Adrenal gland (tissue), 5 donors: ENCODE data around the gene C7orf57.

Experiments used
- CTCF ChIP-seq, 6 experiments: fragments of 450-650 bp in 4 of 6; fragments of 200-600 bp in 2 of 6; sonication (generic) in 1 of 6; IDR thresholded peaks; 1 replicate in 5 of 6; 2 replicates in 1 of 6; pipeline versions ENCODE4 v1.5.1 to v1.8.0; 2016 to 2021; ENCODE audit warnings: antibody characterized with exemption in 6 of 6, mild to moderate bottlenecking in 2 of 6, moderate library complexity in 1 of 6
- POLR2A ChIP-seq, 2 donors: fragments of 450-650 bp; IDR thresholded peaks; one replicate each; pipeline ENCODE4 v1.6.1; 2017; ENCODE audit warnings: antibody characterized with exemption in 2 of 2, mild to moderate bottlenecking in 2 of 2, moderate library complexity in 1 of 2
- donor health status: DM: no; HTN: no; CAD: no.

GRCh38 chr7:48042636-48043035 is 7.3 kb downstream of the C7orf57 start:
- no peak for TF ChIP-seq CTCF (IDR thresholded peaks at IDR 0.05)
- TF ChIP-seq POLR2A (IDR thresholded peaks at IDR 0.05), result no peak
